ENCODE data around the gene CNOT6. TPM values are rescaled to one million over a fixed set of nuclear protein-coding genes. Genes with fewer than 3 reads are reported as not detected.
"Not testable (repeated sequence)": the region's sequence is repeated elsewhere in the genome, so short reads cannot be mapped to it uniquely, and the experiment has no call there.

Gene CNOT6
- total RNA-seq, result 10 to 100 TPM; 33.3 to 34.0 TPM

DNA sequence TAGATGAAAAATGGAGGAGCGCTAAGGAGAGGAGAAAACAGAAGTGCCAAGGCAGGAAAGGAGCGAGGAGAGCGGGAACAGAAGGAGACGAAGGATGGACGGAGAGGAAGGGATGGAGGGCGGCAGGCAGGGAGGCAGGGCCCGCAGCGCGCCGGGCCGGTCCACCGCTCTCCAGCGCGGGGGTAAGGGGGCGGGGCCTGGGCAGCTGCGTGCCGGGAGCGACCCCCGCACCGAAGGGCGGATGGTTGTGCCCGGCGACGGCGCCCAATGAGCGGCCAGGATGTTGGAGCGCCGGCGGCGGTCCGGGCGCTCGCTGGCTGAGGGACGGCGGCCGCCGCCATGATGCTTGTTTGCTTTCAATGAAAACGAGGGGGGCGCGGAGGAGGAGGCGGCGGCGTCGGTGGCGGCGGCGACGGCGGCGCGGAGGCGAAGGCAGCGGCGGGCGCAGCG lies at the start of gene CNOT6:
Gene CNOT6 (plus strand): TSS at position 320 of the 450 bp plus-strand sequence. CDS start 34,898 bp downstream, outside the sequence.
- intact Hi-C loops (cut with micrococcal nuclease), result loop anchor here (1.0 to 10.0 kb wide), 5 partner anchors 113 to 487 kb away; partner anchors contain the start of genes GFPT2 and MGAT1
- CTCF ChIA-PET, result no interaction called here
- H3K4me3 Mint-ChIP-seq, result peak within 1 kb of the TSS; percentile 82
- DNase-seq, result peak; percentile 92
- no peaks in the 10 kb centered on the region for H3K27me3 Mint-ChIP-seq (ENCODE audit: low read depth)
- peaks cover 8% of the 10 kb centered on the region for H3K36me3 Mint-ChIP-seq (ENCODE audit: low read depth)
- H3K27ac Mint-ChIP-seq, result peak within 1 kb of the TSS; percentile 85
- H3K9me3 Mint-ChIP-seq, result no peaks in the 10 kb centered on the region
- peaks cover 31% of the 10 kb centered on the region for H3K4me1 Mint-ChIP-seq (ENCODE audit: low read depth)

DNA sequence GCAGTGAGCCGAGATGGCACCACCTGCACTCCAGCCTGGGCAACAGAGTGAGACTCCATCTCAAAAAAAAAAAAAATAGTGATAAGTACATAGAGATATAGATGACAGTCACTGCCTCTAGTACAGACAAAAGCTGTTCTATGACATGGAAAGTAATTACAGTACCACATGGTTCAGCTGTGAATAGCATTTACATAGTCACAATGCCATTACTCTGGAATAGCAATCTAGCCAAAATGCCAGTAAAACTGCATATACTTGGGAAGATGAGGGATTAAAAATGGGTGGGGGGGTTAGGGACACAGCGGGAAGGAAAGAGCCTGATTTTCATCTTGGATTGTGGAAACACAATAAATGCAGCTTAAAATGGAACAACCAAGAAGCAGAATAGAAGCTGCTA lies 39.4 kb upstream of the CNOT6 start:
- Mint-ChIP-seq H3K9me3 (no peaks in the 10 kb centered on the region), H3K4me1 (ENCODE audit: low read depth) (no peaks in the 10 kb centered on the region), H3K4me3 (no peak overlapping the region), H3K27ac (no peak overlapping the region), H3K36me3 (ENCODE audit: low read depth) (no peaks in the 10 kb centered on the region), H3K27me3 (ENCODE audit: low read depth) (peaks cover 23% of the 10 kb centered on the region)
- intact Hi-C loops (cut with micrococcal nuclease), result no loop called here
- DNase-seq, result no peak
- CTCF ChIA-PET, result no interaction called here

DNA sequence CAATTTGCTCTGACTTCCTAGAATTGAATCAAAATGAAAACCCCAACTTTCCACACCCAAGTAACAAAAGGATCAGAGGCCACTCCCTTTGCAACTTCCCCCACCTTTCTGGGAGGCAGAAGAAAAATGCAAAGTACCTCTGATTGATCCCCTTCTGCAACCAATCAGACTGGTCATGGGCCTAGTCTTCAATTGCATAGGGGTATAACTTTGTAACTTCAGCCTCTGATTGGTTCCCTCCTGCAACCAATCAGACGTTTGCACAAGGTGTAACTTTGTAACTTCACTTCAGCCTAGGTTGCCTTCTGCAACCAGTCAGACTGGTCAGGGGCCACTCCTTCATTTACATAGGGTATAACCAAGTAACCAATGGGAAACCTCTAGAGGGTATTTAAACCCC lies 38.3 kb upstream of the CNOT6 start:
- no peaks in the 10 kb centered on the region for H3K36me3 Mint-ChIP-seq (ENCODE audit: low read depth)
- no peaks in the 10 kb centered on the region for H3K4me1 Mint-ChIP-seq (ENCODE audit: low read depth)
- intact Hi-C loops (cut with micrococcal nuclease), result no loop called here
- CTCF ChIA-PET, result interaction anchor here (1.7 kb wide), 1 partner anchor 8 kb away, joined by 3 read pairs; no protein-coding TSS in a partner anchor
- DNase-seq, result no peak
- peaks cover 20% of the 10 kb centered on the region for H3K27me3 Mint-ChIP-seq (ENCODE audit: low read depth)
- H3K9me3 Mint-ChIP-seq, result no peaks in the 10 kb centered on the region
- no peak overlapping the region for H3K4me3 Mint-ChIP-seq
- H3K27ac Mint-ChIP-seq, result no peak overlapping the region

DNA sequence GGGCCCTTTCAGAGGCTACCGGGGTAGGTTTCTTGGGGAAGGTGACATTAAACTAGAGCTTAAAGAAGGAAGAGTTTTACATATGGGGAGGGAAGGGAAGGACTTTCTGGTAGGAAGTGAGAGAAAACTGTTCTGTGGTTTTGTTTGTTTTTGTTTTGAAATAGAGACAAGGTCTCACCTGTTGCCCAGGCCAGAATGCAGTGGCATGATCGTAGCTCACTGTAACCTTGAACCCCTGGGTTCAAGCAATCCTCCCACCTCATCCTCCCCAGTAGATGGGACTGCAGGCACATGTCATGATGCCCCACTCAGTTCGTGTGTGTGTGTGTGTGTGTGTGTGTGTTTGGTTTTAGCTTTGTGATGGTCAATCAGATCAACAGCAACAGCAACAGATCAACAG lies 37.4 kb upstream of the CNOT6 start:
- H3K9me3 Mint-ChIP-seq, result no peaks in the 10 kb centered on the region
- no peak overlapping the region for H3K27ac Mint-ChIP-seq
- no peak overlapping the region for H3K4me3 Mint-ChIP-seq
- CTCF ChIA-PET, result interaction anchor here (1.1 to 1.7 kb wide), 2 partner anchors 9 to 11 kb away, joined by 3 read pairs; no protein-coding TSS in a partner anchor
- peaks cover 14% of the 10 kb centered on the region for H3K27me3 Mint-ChIP-seq (ENCODE audit: low read depth)
- no peaks in the 10 kb centered on the region for H3K4me1 Mint-ChIP-seq (ENCODE audit: low read depth)
- no peak for DNase-seq
- intact Hi-C loops (cut with micrococcal nuclease), result no loop called here
- no peaks in the 10 kb centered on the region for H3K36me3 Mint-ChIP-seq (ENCODE audit: low read depth)

- intact Hi-C loops (cut with micrococcal nuclease); H3K27ac Mint-ChIP-seq; H3K27me3 Mint-ChIP-seq (ENCODE audit: low read depth); H3K9me3 Mint-ChIP-seq; H3K36me3 Mint-ChIP-seq (ENCODE audit: low read depth); H3K4me1 Mint-ChIP-seq (ENCODE audit: low read depth); DNase-seq; H3K4me3 Mint-ChIP-seq; CTCF ChIA-PET: not testable (repeated sequence)
Observed at GRCh38 chr5:180458852-180459673, 35.1 kb upstream of the CNOT6 start.

DNA sequence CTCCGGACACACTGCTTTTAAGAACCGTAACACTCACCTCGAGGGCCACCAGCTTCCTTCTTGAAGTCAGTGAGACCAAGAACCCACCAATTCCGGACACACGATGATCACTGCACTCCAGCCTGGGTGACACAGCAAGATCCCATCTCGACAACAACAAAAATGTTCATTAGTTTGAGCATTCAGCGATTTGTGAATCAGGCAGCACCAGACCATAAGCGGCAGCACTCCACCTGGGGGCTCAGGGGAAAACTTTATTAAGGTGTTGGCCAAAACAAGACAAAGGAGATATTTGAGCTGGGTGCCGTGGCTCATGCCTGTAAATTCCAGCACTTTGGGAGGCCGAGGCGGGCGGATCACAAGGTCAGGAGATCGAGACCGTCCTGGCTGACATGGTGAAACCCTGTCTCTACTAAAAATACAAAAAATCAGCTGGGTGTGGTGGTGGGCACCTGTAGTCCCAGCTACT lies 34.5 kb upstream of the CNOT6 start:
- H3K4me1 Mint-ChIP-seq (ENCODE audit: low read depth); H3K36me3 Mint-ChIP-seq (ENCODE audit: low read depth); intact Hi-C loops (cut with micrococcal nuclease); H3K27ac Mint-ChIP-seq; H3K4me3 Mint-ChIP-seq; CTCF ChIA-PET; DNase-seq; H3K27me3 Mint-ChIP-seq (ENCODE audit: low read depth); H3K9me3 Mint-ChIP-seq: not testable (repeated sequence)

GRCh38 chr5:180460834-180461233 lies 33.3 kb upstream of the CNOT6 start:
- intact Hi-C loops (cut with micrococcal nuclease), result no loop called here
- DNase-seq, result no peak
- CTCF ChIA-PET, result no interaction called here
- Mint-ChIP-seq H3K27me3 (ENCODE audit: low read depth) (peaks cover 4% of the 10 kb centered on the region), H3K4me3 (no peak overlapping the region), H3K9me3 (no peaks in the 10 kb centered on the region), H3K27ac (no peak overlapping the region), H3K4me1 (ENCODE audit: low read depth) (no peaks in the 10 kb centered on the region), H3K36me3 (ENCODE audit: low read depth) (no peaks in the 10 kb centered on the region)

DNA sequence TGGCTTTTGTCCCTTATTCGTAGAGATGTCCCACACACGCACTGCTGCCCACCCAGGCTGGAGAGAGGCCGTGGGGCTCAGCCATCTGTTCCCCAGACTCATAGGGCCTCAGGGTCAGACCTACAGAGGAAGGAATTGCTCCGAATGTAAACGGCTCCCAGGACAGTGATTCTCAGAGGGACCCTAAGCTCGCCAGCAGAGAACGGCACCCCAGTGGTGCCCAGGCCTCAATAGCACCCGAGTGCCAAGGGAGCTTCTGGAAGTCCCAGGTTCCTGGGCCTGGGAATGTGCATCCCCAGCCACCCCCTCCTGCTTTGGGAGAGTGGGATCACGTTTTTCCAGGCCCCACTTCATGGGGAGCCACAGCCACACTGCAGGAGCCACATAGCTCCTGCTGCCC lies 32.9 kb upstream of the CNOT6 start:
- DNase-seq, result no peak
- CTCF ChIA-PET, result no interaction called here

DNA sequence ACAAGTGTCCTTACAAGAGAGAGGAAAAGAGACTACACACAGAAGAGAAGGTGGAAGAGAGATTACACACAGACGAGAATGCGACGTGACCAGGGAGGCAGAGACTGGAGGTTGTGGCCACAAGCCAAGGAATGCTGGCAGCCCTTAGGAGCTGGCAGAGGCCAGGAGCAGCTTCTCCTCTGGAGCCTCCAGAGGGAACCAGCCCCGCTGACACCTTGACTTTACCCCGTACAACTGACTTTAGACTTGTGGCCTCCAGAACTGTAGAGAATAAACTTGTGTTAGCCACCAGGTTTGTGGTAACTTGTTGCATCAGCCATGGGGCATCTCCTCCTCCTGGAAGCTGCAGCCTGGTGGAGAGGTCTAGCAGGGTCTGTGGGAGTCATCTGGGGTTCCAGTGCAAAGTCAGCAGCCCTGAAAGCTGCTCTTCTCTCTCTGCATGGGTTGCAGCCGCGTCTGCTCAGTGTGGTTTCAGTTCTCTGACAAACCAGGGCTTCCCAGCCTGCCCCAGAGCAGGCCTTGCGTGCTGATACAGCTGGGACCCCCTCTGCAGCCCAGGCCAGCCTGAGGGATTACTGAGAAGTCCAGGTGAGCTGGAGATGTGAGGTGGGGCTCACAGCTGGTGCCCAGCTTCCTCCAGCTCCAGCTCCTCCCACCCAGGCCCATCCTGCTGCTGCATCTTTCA lies 30.8 kb upstream of the CNOT6 start:
- intact Hi-C loops (cut with micrococcal nuclease), result no loop called here
- peaks cover 4% of the 10 kb centered on the region for H3K27me3 Mint-ChIP-seq (ENCODE audit: low read depth)
- H3K4me3 Mint-ChIP-seq, result no peak overlapping the region
- H3K27ac Mint-ChIP-seq, result no peak overlapping the region
- H3K36me3 Mint-ChIP-seq (ENCODE audit: low read depth), result no peaks in the 10 kb centered on the region
- no peak for DNase-seq
- no peaks in the 10 kb centered on the region for H3K9me3 Mint-ChIP-seq
- CTCF ChIA-PET, result no interaction called here
- H3K4me1 Mint-ChIP-seq (ENCODE audit: low read depth), result no peaks in the 10 kb centered on the region

More for the DNA sequence above, 32.9 kb upstream of the CNOT6 start:
- peaks cover 4% of the 10 kb centered on the region for H3K27me3 Mint-ChIP-seq (ENCODE audit: low read depth)
- no peaks in the 10 kb centered on the region for H3K4me1 Mint-ChIP-seq (ENCODE audit: low read depth)
- intact Hi-C loops (cut with micrococcal nuclease), result no loop called here
- no peaks in the 10 kb centered on the region for H3K9me3 Mint-ChIP-seq
- no peaks in the 10 kb centered on the region for H3K36me3 Mint-ChIP-seq (ENCODE audit: low read depth)
- H3K27ac Mint-ChIP-seq, result no peak overlapping the region
- H3K4me3 Mint-ChIP-seq, result no peak overlapping the region

GRCh38 chr5:180463916-180464602 lies 30.1 kb upstream of the CNOT6 start:
- CTCF ChIA-PET, result interaction anchor here (0.6 kb wide), 1 partner anchor 144 kb away, joined by 4 read pairs; no protein-coding TSS in a partner anchor
- no peak overlapping the region for H3K4me3 Mint-ChIP-seq
- intact Hi-C loops (cut with micrococcal nuclease), result no loop called here
- no peak overlapping the region for H3K27ac Mint-ChIP-seq
- no peaks in the 10 kb centered on the region for H3K36me3 Mint-ChIP-seq (ENCODE audit: low read depth)
- H3K4me1 Mint-ChIP-seq (ENCODE audit: low read depth), result no peaks in the 10 kb centered on the region
- DNase-seq, result no peak
- H3K27me3 Mint-ChIP-seq (ENCODE audit: low read depth), result peaks cover 4% of the 10 kb centered on the region
- no peaks in the 10 kb centered on the region for H3K9me3 Mint-ChIP-seq

DNA sequence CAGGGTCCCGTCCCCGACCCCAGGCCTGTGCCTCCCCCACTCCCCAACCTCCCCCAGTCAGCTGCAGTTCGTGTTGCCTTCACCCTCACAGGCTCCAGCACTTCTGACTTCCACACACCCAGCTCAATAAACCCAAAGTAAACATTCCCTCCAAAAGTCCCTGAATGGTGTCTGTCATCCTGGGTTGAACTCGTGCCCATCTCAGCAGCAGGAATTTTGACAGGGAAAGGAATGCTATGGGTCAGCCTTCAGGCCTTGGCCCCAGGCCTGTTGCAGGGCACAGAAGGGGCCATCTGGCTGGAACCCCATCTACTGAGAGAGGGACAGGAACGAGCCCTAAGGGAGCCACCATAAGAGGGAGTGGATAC lies 29.6 kb upstream of the CNOT6 start:
- H3K9me3 Mint-ChIP-seq, result no peaks in the 10 kb centered on the region
- DNase-seq, result no peak
- CTCF ChIA-PET, result interaction anchor here (0.6 kb wide), 1 partner anchor 143 kb away, joined by 4 read pairs; no protein-coding TSS in a partner anchor
- no peak overlapping the region for H3K4me3 Mint-ChIP-seq
- no peaks in the 10 kb centered on the region for H3K4me1 Mint-ChIP-seq (ENCODE audit: low read depth)
- H3K27me3 Mint-ChIP-seq (ENCODE audit: low read depth), result peaks cover 4% of the 10 kb centered on the region
- no peaks in the 10 kb centered on the region for H3K36me3 Mint-ChIP-seq (ENCODE audit: low read depth)
- no peak overlapping the region for H3K27ac Mint-ChIP-seq
- intact Hi-C loops (cut with micrococcal nuclease), result no loop called here

DNA sequence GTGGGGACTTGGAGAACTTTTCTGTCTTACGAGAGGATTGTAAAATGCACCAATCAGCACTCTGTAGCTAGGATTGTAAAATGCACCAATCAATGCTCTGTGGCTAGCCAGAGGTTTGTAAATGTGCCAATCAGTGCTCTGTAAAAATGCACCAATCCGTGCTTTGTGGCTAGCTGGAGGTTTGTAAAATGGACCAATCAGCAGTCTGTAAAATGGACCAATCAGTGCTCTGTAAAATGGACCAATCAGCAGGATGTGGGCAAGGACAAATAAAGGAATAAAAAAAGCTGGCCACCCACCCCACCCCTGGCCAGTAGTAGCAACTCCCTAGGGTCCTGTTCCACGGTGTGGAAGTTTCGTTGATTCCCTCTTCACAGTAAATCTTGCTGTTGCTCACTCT lies 29.1 kb upstream of the CNOT6 start:
- intact Hi-C loops (cut with micrococcal nuclease); H3K4me1 Mint-ChIP-seq (ENCODE audit: low read depth); H3K9me3 Mint-ChIP-seq; DNase-seq; H3K27ac Mint-ChIP-seq; H3K36me3 Mint-ChIP-seq (ENCODE audit: low read depth); H3K4me3 Mint-ChIP-seq; H3K27me3 Mint-ChIP-seq (ENCODE audit: low read depth); CTCF ChIA-PET: not testable (repeated sequence)

All from activated naive CD4-positive, alpha-beta T cell treated with anti-CD3 and anti-CD28 coated beads for 36 hours (primary cell).